Lower leg skin (tissue), 3 donors: ENCODE results near the gene SPPL2B.

Source experiments
- CTCF ChIP-seq, 3 donors: fragments of 450-650 bp; IDR thresholded peaks; one replicate each; pipeline ENCODE4 v1.5.1; 2016; ENCODE audit warnings: antibody characterized with exemption in 3 of 3, mild to moderate bottlenecking in 3 of 3, moderate library complexity in 2 of 3
- POLR2A ChIP-seq, 2 donors: fragments of 450-650 bp; IDR thresholded peaks; one replicate each; pipeline ENCODE4 v1.6.1; 2016 to 2017; ENCODE audit warnings: antibody characterized with exemption in 2 of 2, mild to moderate bottlenecking in 1 of 2, moderate library complexity in 1 of 2

- TF ChIP-seq CTCF (IDR thresholded peaks at IDR 0.05) (no peak), POLR2A (IDR thresholded peaks at IDR 0.05) (no peak)
These were observed 5.3 kb downstream of the SPPL2B start for GRCh38 chr19:2333807-2334211.
